ENCODE measurements around the gene SLC25A47.

Gene SLC25A47

DNA sequence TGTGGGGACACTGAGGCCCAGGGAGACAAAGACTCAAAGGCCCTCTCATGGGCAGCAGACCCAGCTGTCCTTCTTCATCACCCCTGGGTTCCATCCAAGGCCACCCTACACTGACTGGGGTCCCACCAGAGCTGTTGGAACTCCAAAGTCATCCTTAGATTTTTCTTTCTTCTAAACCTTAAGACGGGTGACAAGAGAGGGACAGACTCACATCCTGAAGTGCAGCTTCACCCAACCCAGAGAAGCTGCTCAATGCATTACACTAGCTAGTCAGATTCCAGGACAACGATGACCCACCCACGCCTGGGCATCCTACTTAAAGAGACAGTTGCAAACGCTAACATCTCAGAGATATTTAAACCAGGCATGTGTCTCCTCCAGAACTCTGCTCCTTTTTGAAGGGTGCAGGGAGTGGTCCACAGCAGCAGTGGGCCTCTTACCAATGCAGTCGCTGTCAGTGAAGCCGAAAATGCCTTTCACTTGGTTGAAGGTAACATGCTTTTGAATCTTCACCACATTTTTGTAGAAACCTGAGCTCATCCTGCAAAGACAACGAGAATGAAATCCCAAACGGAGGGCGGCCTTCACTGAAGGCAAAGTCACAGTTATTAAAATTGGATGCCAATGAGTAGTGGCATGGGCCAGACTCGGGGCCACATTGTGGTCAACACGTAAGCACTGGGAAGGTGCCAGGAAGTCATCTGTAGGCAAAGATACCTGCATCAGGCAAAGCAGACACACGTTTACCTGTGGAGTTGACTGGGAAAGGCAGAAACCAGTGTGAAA, 23.4 kb downstream of the SLC25A47 start:
- DNase-seq (ENCODE audit: low spot score) = no peak

DNA sequence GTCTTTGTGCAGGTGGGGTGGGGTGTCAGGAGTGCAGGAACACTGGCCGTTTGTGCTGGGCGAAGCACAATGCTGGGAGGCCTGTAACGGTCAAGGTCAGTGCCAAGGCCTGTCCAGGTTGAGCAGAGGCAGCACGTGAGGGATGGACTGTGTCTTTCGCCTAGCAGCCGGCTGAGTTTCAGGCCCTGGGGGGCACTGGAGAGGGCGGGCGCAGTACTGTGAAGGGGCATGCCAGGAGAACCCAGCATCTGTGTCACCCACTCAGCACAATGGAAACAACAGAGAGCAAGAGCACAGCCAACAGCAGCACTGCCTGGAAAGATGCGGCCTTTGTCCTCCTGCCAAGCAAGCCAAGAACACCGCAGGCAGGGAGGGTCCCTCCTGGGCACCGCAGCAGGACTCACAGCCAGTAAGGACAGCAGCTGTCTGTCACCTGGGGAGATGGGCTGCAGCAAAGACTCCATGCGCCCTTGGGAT, 25.2 kb downstream of the SLC25A47 start:
- no peak for DNase-seq (ENCODE audit: low spot score)

DNA sequence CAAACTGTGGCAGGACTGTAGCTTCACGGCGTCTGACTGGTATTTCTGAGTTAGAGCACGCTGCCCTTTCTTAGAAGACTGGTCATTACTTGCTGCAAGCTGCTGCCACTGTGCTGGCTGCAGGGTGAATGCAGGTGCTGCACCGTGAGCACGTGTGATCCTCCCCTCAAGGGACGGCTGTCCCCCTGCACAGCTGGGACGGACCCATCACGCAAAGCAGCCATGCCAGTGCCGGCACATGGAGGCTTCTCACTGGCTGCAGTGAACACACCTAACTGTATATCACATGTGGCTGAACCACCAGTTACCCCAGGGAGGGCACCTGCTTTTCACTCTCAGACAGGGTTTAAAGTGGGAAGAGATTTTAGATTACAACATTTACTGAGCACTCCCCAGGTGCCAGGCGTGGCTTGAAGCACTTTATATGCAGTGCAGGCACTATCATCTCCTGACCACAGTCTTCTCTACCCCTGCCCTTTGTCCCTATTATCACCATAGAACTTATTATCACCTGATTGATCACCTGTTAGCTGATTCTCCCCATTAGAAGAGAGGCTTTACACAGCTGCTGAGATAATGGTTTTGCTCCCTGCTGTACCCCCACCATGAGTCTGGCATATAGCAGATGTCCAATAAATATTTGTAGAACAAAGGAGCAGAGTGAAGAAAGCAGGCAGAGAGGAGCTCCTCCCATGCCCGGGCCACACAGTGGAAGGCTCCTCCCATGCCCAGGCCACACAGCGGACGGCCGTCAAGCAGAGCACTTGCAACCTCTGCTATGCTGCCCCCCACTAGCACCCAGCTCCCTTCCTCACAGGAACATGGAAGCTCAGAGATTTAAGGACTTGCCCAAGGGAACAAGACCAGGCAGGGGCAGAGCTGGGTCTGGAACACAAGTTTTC, 25.9 kb downstream of the SLC25A47 start:
- no peak for DNase-seq (ENCODE audit: low spot score)

DNA sequence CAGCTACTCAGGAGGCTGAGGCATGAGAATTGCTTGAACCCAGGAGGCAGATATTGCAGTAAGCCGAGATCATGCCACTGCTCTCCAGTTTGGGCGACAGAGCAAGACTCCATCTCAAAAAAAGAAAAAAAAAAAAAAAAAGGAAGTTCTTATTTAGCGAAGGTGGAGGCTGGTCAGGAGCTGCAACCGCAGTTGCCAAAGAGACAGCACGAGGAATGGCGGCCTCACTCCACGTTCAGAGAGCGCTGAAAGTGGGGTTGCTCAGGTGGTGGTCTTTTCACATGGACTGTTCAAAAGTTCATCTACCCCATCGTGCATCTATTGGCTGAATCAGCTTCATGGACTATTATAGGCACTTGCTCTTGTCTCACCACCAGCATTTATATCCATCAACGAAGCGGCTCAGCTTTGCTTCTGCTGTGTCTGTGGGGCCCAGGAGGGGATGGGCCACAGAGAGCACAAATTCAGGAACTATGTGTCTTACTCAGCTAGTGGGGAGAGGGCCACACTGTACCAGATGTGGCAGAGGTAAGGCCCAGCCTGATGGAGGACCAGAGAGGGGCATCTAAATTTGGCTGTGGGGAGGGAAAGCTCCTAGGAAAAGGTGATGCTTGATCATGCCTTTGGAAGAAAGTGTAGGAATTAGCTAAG, 27.3 kb downstream of the SLC25A47 start:
- DNase-seq (ENCODE audit: low spot score) = no peak

DNA sequence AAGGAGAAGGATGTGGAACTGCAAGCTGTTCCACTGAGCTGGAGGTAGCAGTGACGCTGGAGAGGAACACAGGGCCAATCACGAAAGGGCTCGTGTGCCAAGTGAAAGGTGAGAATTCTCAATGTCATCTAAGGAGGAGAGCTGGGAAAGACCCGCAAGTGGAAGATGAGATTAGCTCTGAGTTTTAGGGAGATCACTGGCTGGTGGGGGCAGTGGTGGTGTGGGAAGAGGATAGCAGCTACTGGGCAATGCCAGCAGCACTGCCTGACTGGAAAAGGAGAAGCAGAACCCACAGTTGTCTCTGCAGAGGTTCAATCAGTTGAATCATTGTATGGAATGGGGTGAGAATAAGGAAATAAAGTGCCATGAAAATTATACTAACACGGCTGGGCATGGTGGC, 27.8 kb downstream of the SLC25A47 start:
- no peak for DNase-seq (ENCODE audit: low spot score)

DNA sequence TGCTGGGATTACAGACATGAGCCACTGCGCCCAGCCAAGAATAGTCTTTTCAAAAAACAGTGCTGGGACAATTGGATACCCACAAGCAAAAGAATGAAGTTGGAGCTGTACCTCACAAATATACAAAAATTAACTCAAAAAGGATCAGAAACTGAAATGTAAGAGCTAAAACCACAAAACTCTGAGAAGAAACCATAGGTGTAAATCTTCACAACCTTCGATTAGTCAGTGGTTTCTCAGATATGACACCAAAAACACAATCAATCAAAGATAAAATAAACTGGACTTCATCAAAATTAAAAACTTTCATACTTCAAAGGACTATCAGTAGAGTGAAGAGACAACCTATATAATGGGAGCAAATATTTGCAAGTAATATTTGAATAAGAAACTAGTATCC, 35.3 kb downstream of the SLC25A47 start:
- no peak for DNase-seq (ENCODE audit: low spot score)

DNA sequence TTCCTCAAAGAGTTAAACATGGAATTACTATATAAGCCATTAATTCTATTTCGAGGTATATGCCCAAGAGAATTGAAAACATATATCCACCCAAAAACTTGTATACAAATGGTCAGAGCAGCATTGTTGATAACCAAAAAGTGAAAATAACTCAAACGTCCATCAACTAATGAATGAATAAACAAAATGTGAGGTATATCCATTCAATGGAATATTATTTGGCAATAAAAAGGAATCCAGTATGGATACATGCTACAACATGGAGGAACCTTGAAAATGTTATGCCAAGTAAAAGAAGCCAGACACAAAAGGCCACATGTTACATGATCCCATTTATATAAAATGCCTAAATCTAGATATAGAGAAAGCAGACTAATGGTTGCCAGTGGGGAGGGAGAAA, 36.0 kb downstream of the SLC25A47 start:
- no peak for DNase-seq (ENCODE audit: low spot score)

DNA sequence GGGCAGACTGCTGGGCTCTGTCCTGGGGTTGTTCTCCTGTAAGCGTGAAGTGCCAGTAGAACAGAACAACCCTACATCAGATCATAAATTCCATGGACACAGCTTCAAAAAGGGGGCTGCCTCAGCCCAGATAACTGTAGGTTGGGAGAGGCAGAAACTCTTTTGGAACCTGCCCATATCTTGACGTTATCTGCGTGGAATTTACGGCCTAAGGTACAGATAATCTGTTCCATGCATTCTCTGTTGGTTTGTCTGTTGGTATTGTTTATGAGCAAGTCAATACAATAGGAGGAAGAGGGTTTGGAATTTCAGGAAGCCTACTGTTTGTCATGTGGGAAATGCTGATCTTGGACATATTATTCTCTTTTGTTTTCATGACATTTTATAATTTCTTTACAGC, 36.7 kb downstream of the SLC25A47 start:
- DNase-seq (ENCODE audit: low spot score) = no peak

DNA sequence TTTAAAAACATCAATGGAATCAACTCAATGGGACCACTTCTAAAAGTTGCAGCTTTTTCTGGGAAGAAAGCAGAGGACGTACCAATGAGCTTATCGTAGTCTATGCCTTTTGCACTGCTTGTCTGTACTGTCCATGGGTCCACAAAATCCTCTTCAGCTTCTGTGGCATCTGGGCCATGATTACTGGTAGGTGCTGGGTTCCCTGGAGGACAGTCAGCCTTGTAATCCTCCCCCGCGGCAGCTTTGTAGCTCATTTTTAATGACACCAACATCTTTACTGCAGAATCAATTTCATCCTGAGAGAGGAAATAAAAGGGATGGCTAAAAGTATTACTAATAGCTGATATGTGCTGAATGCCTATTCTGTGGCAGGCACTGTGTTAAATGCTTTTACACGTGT, 38.5 kb downstream of the SLC25A47 start:
- no peak for DNase-seq (ENCODE audit: low spot score)

DNA sequence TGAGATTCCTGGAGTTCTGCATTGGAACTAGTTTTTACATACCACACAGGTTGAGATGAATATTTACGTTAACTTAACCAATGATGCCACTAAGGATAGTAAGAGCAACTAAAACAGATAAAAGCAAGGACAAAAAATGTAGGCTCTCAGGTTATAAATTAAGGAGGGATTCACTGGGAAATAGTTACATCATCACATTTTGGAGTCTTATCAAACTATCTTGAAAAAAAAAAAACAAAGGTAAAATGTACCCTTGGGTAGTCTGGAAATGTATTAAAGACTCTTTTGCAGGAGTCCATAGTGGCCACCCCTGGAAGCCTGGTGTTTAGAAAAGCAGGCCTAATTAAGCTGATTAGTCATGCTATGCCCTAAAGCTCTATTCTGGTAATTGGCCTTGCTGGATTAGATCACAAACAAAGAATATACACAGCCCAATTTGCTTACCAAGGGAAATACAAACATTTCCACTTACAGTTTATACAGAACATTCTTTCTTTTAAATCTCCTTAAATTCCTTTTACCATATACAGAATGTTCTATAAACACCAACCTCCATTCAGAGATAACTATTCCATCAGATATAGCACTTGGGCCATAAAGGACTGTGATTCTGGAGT, 39.3 kb downstream of the SLC25A47 start:
- no peak for DNase-seq (ENCODE audit: low spot score)

DNA sequence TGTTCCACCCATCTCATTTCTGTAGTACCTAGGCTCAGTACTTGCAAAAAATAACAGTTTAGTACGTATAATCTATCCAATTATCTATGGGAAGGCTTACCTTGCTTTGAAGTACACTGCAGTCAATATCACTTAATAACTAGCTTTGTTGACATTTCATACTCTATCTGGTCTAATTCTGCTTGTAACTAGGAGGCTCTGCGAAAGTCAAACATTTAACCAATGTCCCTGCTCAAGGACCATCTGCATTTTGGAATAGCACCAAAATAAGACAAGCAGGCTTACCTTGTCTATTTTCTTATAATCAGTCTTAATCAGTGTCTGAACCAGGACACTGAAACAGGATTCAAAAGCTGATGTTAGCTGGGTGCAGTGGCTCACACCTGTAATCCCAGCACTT, 39.9 kb downstream of the SLC25A47 start:
- no peak for DNase-seq (ENCODE audit: low spot score)

DNA sequence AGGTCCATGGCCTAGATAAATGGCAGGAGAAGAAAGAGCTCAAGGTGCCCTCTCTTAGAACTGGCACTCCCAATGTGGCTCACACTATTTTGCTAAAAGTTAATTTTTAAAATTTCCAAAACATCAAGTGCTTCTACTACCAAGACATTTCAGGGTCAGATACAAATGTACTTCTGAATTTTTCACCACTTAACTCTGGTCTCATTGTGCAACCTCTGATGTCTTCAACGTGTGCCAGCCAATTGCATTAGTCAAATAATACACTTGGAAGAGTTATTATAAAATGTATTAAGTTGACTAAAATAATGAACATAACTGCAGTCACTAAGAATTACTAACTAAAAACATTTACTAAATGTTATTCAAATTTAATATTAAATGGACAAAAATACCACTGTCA, 41.3 kb downstream of the SLC25A47 start:
- no peak for DNase-seq (ENCODE audit: low spot score)

DNA sequence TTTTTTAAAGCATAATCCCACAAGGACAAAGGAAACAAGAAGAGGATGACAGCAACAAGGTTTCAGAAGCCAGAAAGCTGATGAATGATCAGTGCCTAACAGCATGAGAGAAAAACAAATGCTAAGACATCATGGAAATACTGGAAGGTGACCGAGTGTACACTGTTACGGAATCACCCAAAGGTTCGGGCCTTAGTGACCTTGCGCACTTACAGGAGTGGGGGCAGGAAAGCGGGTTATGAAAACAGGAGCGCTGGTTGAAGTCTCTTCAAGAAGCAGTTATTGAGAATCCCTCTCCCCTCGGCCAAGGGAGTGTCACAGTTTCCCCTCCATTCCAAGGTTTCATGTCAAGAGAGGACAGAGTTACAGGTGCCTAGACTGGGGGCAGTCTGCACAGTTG, 42.6 kb downstream of the SLC25A47 start:
- no peak for DNase-seq (ENCODE audit: low spot score)

DNA sequence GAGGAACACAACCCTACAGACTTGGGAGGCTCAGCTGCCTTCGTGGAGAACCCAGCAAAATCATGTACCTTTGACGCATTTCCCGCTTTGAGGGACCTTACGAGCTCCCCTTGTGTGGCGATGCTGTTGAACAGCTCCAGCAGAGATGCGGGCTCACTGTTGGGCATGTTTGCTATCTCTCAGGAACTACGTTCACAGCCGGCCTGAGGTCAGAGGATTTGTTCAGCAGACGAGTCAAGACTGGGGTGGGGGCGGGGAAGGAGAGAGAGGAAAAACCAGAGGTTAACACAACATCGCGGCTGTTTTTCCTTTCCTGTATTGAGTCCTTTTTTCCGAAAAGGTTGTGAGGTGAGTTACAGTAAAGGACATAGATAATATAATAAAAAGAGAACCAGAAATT, 45.9 kb downstream of the SLC25A47 start:
- no peak for DNase-seq (ENCODE audit: low spot score)

DNA sequence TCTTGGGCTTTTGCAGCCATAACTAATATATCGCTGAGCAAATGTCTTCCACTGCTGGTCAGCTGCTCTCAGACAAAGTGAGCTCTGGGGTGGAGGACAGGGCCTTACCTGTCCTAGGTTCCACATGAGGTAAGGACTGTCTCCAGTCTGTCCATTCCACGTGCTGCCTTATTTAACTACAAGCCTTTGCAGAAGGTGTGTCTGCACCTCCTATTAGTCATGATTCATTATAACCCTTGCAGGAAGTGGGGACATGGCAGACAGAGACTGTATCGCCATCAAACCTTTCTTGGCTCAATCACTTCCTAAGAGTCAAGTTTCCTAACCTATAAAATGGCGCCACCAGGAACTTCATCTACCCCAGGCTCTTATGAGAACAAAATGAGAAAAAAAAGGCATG, 46.9 kb downstream of the SLC25A47 start:
- no peak for DNase-seq (ENCODE audit: low spot score)

DNA sequence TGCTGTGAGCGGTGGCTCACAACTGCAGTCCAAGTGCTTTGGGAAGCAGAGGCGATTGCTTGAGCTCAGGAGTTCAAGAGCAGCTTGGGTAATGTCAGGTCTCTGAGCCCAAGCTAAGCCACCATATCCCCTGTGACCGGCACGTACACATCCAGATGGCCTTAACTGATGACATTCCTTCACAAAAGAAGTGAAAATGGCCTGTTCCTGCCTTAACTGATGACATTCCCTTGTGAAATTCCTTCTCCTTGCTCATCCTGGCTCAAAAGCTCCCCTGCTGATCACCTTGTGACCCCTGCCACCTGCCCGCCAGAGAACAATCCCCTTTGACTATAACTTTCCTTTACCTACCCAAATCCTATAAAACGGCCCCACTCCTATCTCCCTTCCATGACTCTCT, 48.6 kb downstream of the SLC25A47 start:
- no peak for DNase-seq (ENCODE audit: low spot score)

DNA sequence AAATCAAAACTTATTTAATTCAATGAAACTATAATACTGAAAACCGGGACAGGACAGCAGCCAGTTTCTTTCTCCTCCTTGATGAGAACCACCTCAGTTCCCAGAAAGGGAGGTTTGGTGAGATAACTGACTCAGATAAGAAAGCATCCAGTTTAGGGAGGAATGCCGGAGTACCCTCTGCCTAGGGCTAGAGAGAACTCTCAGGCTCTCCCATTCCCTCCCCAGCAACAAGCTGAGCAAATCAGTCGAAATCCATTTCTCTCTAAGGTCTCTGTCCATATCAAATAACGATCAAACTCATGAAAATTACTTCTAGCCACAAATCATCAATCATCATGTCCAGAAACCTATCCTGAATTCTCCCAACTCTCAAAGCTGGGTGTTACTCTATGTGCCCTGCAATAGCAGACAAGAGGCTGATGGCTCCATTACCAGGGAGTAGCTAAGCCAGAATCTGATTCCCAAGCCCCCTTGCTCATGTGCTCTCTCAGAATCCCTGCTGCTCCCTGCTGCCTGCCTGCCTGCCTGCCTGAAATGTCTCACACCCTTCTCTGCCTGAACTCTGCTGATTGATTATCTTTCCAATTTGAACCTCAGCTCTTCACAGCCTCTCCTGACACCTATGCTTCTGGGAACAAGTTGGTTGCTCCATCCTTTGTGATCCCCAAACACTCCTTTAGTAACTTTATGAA, 49.4 kb downstream of the SLC25A47 start:
- no peak for DNase-seq (ENCODE audit: low spot score)

DNA sequence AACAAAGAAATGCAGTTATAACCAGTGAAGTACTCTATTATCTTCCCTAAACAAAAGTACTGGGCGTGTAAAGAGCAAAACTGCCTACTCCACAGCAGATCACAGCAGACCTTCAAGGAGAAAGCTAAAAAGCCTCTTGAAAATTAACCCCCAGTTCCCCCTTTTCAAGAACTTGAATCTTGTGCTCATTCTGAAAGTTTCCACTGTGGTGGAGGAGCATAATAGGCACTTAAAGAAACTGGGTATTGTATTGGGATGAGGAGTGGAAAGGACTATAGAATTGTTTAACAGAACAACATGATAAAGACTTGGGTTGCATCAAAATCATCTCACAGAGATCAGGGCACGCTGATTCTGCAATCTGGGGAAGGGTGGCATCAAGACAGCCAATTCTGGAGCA, 51.1 kb downstream of the SLC25A47 start:
- no peak for DNase-seq (ENCODE audit: low spot score)

DNA sequence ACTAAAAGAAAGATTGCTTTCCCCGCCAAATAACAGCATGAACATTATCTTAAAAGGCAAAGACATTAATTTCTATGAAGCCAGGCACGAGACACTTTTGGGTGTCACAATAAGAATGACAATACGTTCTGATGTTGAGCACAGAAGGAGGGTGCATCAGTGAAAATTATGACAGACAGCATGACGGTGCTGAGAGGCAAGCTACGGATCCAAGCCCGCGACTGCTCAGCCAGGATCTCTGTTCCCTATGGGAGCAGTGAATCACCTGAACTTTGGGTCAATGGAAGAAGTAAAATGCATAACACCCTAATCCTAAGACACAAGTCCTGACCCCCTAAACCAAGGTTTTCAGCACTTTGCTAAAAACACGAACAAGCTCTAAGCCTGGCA, 51.7 kb downstream of the SLC25A47 start:
- DNase-seq (ENCODE audit: low spot score) = no peak

DNA sequence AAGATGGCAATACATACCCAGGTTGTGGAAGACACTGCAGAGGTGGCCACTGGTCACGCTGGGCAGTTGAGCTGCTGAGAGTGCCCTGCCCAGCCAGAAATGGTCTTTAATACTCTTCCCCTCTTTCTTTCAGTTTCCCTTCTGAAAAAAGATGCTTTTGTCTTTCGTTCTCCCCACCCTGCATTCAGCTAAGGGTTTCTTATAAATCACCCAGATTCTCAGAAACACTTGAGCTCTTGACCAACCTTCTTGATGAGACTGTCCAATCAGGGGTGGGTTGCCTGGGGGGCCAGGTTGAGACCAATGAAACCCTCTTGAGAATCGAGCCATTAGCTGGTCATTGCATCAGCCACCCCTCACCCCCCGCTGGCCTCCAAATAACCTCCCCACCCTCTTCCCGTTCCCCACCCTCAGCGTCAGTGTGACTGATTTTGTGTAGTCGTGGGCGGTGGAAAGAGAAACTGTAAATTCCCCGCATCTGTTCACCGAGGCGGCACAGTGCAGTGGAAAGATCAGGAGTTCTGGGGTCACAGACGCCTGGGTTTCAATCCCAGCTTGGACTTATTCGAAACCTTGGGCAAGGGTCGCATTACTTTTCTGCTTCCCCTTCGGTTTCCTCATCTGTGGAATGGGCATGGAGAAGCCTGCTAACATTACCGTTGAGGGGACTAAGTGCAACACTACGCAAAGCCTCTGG, 52.3 kb downstream of the SLC25A47 start:
- DNase-seq (ENCODE audit: low spot score) = no peak

Measured in SK-N-DZ (cell line).